Uterus (tissue), 2 donors: ENCODE data around the gene FXYD2.
A peak's percentile ranks its signal among the peaks of the same experiment; 100 is the strongest.

Experiments
- POLR2A ChIP-seq, 2 donors: fragments of 450-650 bp; IDR thresholded peaks; one replicate each; pipeline ENCODE4 v1.6.1; 2016; ENCODE audit warnings: antibody characterized with exemption in 2 of 2, mild to moderate bottlenecking in 1 of 2, moderate library complexity in 1 of 2
- TF ChIP-seq, protein P1 (sequence below), 4 experiments: fragments of 200-600 bp in 2 of 4; fragments of 450-650 bp in 2 of 4; sonication (generic) in 2 of 4; IDR thresholded peaks; one replicate each; pipeline ENCODE4 v1.5.1; 2016 to 2019; ENCODE audit warnings: antibody characterized with exemption in 4 of 4, mild to moderate bottlenecking in 2 of 4, moderate library complexity in 1 of 4

DNA sequence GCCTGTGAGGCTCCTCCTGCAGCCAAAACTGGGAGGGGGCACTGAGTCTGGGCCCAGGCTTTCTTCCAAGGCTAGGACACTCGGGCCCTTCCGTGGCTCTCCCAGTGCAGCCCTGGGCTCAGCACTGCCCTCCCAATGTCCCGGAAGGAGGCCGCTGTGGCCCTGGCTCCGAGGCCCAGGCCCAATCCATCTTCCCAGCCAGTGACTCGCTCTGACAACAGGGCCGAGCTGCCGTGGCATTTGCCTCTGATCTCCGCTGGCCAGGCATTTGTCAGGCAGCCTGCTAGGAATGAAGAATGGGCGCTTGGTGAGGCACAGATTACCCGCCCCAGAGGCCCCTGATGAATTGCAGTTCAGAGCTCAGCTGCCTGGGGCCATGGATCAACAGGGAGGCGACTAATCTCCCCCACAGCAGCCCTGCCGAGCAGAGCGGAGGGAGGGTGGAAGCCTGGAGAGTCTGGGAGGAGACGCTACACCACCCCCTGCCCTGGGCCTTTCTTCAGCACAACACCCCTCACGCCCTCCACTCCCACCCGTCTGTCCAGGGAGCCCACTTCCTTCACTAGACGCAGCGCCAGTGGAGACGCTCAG, 8.3 kb downstream of the FXYD2 start:
- TF ChIP-seq, protein P1, sequence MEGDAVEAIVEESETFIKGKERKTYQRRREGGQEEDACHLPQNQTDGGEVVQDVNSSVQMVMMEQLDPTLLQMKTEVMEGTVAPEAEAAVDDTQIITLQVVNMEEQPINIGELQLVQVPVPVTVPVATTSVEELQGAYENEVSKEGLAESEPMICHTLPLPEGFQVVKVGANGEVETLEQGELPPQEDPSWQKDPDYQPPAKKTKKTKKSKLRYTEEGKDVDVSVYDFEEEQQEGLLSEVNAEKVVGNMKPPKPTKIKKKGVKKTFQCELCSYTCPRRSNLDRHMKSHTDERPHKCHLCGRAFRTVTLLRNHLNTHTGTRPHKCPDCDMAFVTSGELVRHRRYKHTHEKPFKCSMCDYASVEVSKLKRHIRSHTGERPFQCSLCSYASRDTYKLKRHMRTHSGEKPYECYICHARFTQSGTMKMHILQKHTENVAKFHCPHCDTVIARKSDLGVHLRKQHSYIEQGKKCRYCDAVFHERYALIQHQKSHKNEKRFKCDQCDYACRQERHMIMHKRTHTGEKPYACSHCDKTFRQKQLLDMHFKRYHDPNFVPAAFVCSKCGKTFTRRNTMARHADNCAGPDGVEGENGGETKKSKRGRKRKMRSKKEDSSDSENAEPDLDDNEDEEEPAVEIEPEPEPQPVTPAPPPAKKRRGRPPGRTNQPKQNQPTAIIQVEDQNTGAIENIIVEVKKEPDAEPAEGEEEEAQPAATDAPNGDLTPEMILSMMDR (IDR thresholded peaks at IDR 0.05) = peak in 1 of 4 experiments; percentile 10
- TF ChIP-seq POLR2A (IDR thresholded peaks at IDR 0.05) = no peak
